MCF 10A (cell line): Measurements from ENCODE around the gene TIGD6. TPM values are rescaled to one million over a fixed set of nuclear protein-coding genes. Genes with fewer than 3 reads are reported as not detected.

ENCODE experiments used
- BruUV-seq: library from RNA; stranded (reverse); fragments of 400-500 nt; replicated peaks from 2 replicates; lab custom pipeline; 2021; lab: Mats Ljungman, UMichigan
- CTCF ChIA-PET: fragments of 300-600 bp; sonication (Branson Sonifier 250); formaldehyde crosslinking; extraction: SDS; loops from one replicate; lab custom pipeline; 2021; ENCODE audit warnings: antibody characterized with exemption, inconsistent platforms; lab: Yijun Ruan, JAX
- POLR2A ChIA-PET: fragments of 300-600, 350-650 bp; sonication (Branson Sonifier 250); formaldehyde crosslinking; extraction: SDS; loops from one replicate; lab custom pipeline; 2020; ENCODE audit warnings: antibody characterized with exemption, inconsistent platforms; lab: Yijun Ruan, JAX
- DNase-seq: peaks from one replicate; pipeline ENCODE4 v3.0.0-alpha.2; 2018; ENCODE audit not compliant: unreplicated experiment
- H3K27ac Mint-ChIP-seq: one replicate; pipeline ENCODE4 v1.8.0; 2022; ENCODE audit warnings: mild to moderate bottlenecking, low read depth, mixed read lengths; ENCODE audit not compliant: unreplicated experiment
- H3K27me3 Mint-ChIP-seq: one replicate; pipeline ENCODE4 v1.8.0; 2022; ENCODE audit warnings: mixed read lengths; ENCODE audit not compliant: insufficient read depth, unreplicated experiment
- H3K36me3 Mint-ChIP-seq: one replicate; pipeline ENCODE4 v1.8.0; 2022; ENCODE audit warnings: mild to moderate bottlenecking, moderate library complexity, mixed read lengths; ENCODE audit not compliant: insufficient read depth, unreplicated experiment
- H3K4me1 Mint-ChIP-seq: one replicate; pipeline ENCODE4 v1.8.0; 2022; ENCODE audit warnings: mixed read lengths; ENCODE audit not compliant: insufficient read depth, unreplicated experiment
- H3K4me3 Mint-ChIP-seq: one replicate; pipeline ENCODE4 v1.8.0; 2022; ENCODE audit warnings: mild to moderate bottlenecking, moderate library complexity, mixed read lengths; ENCODE audit not compliant: unreplicated experiment
- H3K9me3 Mint-ChIP-seq: one replicate; pipeline ENCODE4 v1.8.0; 2022; ENCODE audit warnings: mixed read lengths; ENCODE audit not compliant: unreplicated experiment
- CTCF ChIP-seq: fragments of 200-600 bp; IDR thresholded peaks from one replicate; pipeline ENCODE4 v1.8.0; 2022; ENCODE audit warnings: antibody characterized with exemption, mild to moderate bottlenecking; ENCODE audit not compliant: unreplicated experiment
- intact Hi-C: fragments of 100-400 bp; cut with micrococcal nuclease; formaldehyde crosslinking; loops from 2 replicates; pipeline ENCODE4 v1.14.1; 2022
- total RNA-seq: library from RNA; stranded (reverse); gene quantifications from 2 replicates; pipeline ENCODE4 v1.2.3, GENCODE V29; 2022

Gene TIGD6
- total RNA-seq, 1 experiment from 2014 or later: 9.0 TPM

GRCh38 chr5:149957855-149958254 lies 42.6 kb downstream of the TIGD6 start:
- intact Hi-C loops: no loop called here
- ChIA-PET POLR2A (interaction anchor here (1.2 to 8.2 kb wide), 7 partner anchors 12 to 119 kb away, joined by 4 to 186 read pairs (median 58); partner anchors contain the start of gene PDE6A), CTCF (interaction anchor here (0.8 to 29.3 kb wide), 17 partner anchors 7 to 321 kb away, joined by 3 to 1621 read pairs (median 17); no protein-coding TSS in a partner anchor)
- no peaks in the 10 kb centered on the region for H3K27me3 Mint-ChIP-seq
- peaks cover 33% of the 10 kb centered on the region for H3K4me1 Mint-ChIP-seq
- no TSS peak for BruUV-seq
- no peak for TF ChIP-seq CTCF
- DNase-seq: no peak
- no peaks in the 10 kb centered on the region for H3K9me3 Mint-ChIP-seq
- no peak overlapping the region for H3K27ac Mint-ChIP-seq
- peaks cover 17% of the 10 kb centered on the region for H3K36me3 Mint-ChIP-seq
- no peak overlapping the region for H3K4me3 Mint-ChIP-seq

DNA sequence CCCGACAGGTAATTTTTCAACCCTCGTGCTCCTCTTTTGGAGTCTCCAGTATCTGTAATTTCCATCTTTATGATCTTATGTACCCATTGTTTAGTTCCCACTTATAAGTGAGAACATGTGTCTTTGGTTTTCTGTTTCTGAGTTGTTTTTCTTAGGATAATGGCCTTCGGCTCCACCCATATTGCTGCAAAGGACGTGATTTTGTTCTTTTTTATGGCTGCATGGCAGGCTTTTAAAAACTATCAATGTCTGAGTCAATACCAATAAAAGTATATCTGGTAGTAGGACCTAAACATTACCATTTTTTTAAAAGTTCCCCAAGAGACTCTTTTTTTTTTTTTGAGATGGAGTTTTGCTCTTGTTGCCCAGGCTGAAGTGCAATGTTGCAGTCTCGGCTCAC lies 43.8 kb downstream of the TIGD6 start:
- CTCF ChIA-PET: interaction anchor here (0.6 to 29.3 kb wide), 7 partner anchors 8 to 340 kb away, joined by 3 to 1621 read pairs (median 80); no protein-coding TSS in a partner anchor
- peaks cover 7% of the 10 kb centered on the region for H3K36me3 Mint-ChIP-seq
- H3K4me1 Mint-ChIP-seq: peaks cover 26% of the 10 kb centered on the region
- BruUV-seq: no TSS peak
- H3K9me3 Mint-ChIP-seq: no peaks in the 10 kb centered on the region
- POLR2A ChIA-PET: interaction anchor here (1.2 to 8.2 kb wide), 3 partner anchors 10 to 101 kb away, joined by 3 to 186 read pairs (median 51); partner anchors contain the start of gene PDE6A
- no peak overlapping the region for H3K4me3 Mint-ChIP-seq
- intact Hi-C loops: no loop called here
- no peak overlapping the region for H3K27ac Mint-ChIP-seq
- H3K27me3 Mint-ChIP-seq: no peaks in the 10 kb centered on the region
- TF ChIP-seq CTCF: no peak
- DNase-seq: no peak

- Mint-ChIP-seq H3K4me3 (no peak overlapping the region), H3K27ac (no peak overlapping the region), H3K36me3 (no peaks in the 10 kb centered on the region), H3K4me1 (peaks cover 22% of the 10 kb centered on the region), H3K9me3 (no peaks in the 10 kb centered on the region), H3K27me3 (no peaks in the 10 kb centered on the region)
- ChIA-PET POLR2A (interaction anchor here (0.6 to 1.8 kb wide), 2 partner anchors 9 to 19 kb away, joined by 4 to 6 read pairs; no protein-coding TSS in a partner anchor), CTCF (interaction anchor here (0.7 to 29.3 kb wide), 6 partner anchors 15 to 878 kb away, joined by 3 to 1621 read pairs (median 4); no protein-coding TSS in a partner anchor)
- no peak for DNase-seq
- no peak for TF ChIP-seq CTCF
- no TSS peak for BruUV-seq
- intact Hi-C loops: no loop called here
Measured at GRCh38 chr5:149954798-149955197, 45.7 kb downstream of the TIGD6 start.

- CTCF ChIA-PET: interaction anchor here (0.6 to 29.3 kb wide), 4 partner anchors 8 to 345 kb away, joined by 3 to 1621 read pairs (median 17); partner anchors contain the start of gene SLC26A2
Measured at GRCh38 chr5:149953436-149954121, 46.9 kb downstream of the TIGD6 start.

More at GRCh38 chr5:149953436-149954121, 46.9 kb downstream of the TIGD6 start:
- Mint-ChIP-seq H3K27me3 (no peaks in the 10 kb centered on the region), H3K9me3 (no peaks in the 10 kb centered on the region), H3K36me3 (no peaks in the 10 kb centered on the region), H3K4me1 (peaks cover 26% of the 10 kb centered on the region), H3K4me3 (no peak overlapping the region), H3K27ac (no peak overlapping the region)
- no TSS peak for BruUV-seq
- POLR2A ChIA-PET: interaction anchor here (0.6 to 1.8 kb wide), 3 partner anchors 18 to 114 kb away, joined by 4 to 6 read pairs (median 5); no protein-coding TSS in a partner anchor
- intact Hi-C loops: no loop called here
- no peak for DNase-seq
- TF ChIP-seq CTCF: no peak
